ENCODE results near the gene C16orf74.

DNA sequence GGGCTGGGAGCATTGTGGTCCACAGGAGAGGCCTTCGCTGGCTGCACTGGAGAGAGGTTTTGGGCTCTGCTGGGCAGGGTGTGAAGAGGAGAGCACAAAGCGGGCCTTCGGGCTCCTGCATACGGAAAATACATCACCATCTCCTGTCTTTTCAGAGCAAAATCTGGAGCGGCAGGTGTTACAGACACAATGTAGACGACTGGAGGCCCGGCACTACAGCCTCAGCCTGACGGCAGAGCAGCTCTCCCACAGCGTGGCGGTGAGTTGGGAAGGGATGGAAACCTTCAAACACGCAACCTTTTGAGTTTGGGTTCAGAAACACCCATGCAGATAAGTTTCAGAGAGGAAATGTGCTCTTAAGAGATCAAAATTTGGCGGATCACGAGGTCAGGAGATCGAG lies 80.1 kb downstream of the C16orf74 start:
- TF ChIP-seq EZH2 (IDR thresholded peaks at IDR 0.05) (no peak), POLR2AphosphoS5 (IDR thresholded peaks at IDR 0.05; ENCODE audit: borderline replicate concordance, low read depth, low read length) (no peak)

All from SK-N-MC (cell line).